CD1c-positive myeloid dendritic cell (primary cell): ENCODE measurements around the gene LY86.

ENCODE experiments used
- DNase-seq: peaks from one replicate; pipeline ENCODE4 v3.0.0-alpha.2; 2016; ENCODE audit errors: extremely low spot score

The LY86 gene

GRCh38 chr6:6588064-6588923, at the start of gene LY86:
TSS of gene LY86 (plus strand) at chr6:6588720. CDS start at chr6:6588735, 15 bp downstream.
- peak; percentile 90 for DNase-seq

- DNase-seq = no peak
Observed at GRCh38 chr6:6539036-6539435, 49.5 kb upstream of the LY86 start.

GRCh38 chr6:6542357-6542756, 46.2 kb upstream of the LY86 start:
- DNase-seq = no peak

GRCh38 chr6:6543181-6543879, 45.2 kb upstream of the LY86 start:
- no peak for DNase-seq

GRCh38 chr6:6545616-6546317, 42.8 kb upstream of the LY86 start:
- no peak for DNase-seq

GRCh38 chr6:6546318-6547109, 42.0 kb upstream of the LY86 start:
- peak; percentile 46 for DNase-seq

- DNase-seq = peak; percentile 91
Observed at GRCh38 chr6:6547110-6547879, 41.2 kb upstream of the LY86 start.

- peak; percentile 74 for DNase-seq
Observed at GRCh38 chr6:6556161-6556737, 32.3 kb upstream of the LY86 start.

- peak; percentile 58 for DNase-seq
Observed at GRCh38 chr6:6556738-6557503, 31.6 kb upstream of the LY86 start.

- DNase-seq = no peak
Observed at GRCh38 chr6:6557504-6557839, 31.0 kb upstream of the LY86 start.

GRCh38 chr6:6557886-6558285, 30.6 kb upstream of the LY86 start:
- no peak for DNase-seq

- no peak for DNase-seq
Observed at GRCh38 chr6:6559994-6560570, 28.4 kb upstream of the LY86 start.

- no peak for DNase-seq
Observed at GRCh38 chr6:6560909-6561308, 27.6 kb upstream of the LY86 start.

- no peak for DNase-seq
Observed at GRCh38 chr6:6564154-6564553, 24.4 kb upstream of the LY86 start.

GRCh38 chr6:6565069-6565468, 23.5 kb upstream of the LY86 start:
- no peak for DNase-seq

- no peak for DNase-seq
Observed at GRCh38 chr6:6565488-6565887, 23.0 kb upstream of the LY86 start.

GRCh38 chr6:6566766-6567165, 21.8 kb upstream of the LY86 start:
- DNase-seq = no peak

- peak; percentile 36 for DNase-seq
Observed at GRCh38 chr6:6569096-6569810, 19.3 kb upstream of the LY86 start.

- no peak for DNase-seq
Observed at GRCh38 chr6:6569811-6570164, 18.7 kb upstream of the LY86 start.
